Limb (tissue), 2 donors: ENCODE measurements around the gene PTBP1.

Source experiments
- DNase-seq, 2 donors: peaks; one replicate each; pipeline ENCODE4 v3.0.0-alpha.2; 2016; ENCODE audit errors: extremely low spot score in 2 of 2

PTBP1 gene

DNA sequence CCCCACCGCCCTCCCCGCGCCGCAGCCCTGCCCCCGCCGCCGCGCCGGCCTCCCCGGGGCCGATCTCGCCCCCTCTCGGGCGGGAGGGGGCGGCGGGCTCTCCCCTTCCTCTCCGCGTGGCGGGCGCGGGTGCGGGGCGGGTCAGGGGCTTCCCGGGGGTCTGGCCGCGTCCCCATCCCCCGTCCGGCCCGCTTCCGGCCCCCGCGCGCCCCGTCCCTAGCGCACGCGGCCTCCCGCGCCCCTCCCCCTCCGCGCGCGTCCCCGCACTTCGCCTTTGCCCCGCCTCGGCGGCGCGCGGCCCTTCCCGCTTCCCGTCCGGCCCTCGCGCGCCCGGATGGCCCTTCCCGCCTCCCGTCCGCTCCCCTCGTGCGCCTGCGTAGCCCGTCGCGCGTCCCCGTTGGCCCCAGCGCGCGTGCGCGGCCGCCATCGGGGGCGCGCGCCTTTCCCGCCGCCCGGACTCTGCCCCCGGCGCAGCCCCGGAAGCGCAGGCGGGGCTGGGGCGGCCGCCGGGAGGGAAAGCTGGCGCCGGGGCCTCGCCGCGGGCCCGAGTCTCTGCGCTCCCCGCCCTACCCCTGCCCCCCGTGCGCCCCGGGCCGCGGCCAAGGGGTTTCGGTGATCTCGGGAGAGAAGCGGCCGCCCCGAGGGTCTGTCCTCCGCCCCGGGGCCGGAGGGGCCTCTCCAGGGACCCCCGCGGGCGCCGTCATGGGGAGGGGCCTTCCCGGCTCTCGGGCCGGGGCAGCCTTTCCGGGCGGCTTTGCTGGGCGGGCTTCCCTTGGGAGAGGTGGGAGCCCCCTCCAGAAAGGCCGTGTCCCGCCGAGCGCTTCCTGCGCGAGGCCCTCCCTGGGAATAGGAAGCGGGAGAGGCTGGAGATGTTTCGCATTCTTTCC, 519 bp downstream of the PTBP1 start:
- peak; percentile 93 for DNase-seq

DNA sequence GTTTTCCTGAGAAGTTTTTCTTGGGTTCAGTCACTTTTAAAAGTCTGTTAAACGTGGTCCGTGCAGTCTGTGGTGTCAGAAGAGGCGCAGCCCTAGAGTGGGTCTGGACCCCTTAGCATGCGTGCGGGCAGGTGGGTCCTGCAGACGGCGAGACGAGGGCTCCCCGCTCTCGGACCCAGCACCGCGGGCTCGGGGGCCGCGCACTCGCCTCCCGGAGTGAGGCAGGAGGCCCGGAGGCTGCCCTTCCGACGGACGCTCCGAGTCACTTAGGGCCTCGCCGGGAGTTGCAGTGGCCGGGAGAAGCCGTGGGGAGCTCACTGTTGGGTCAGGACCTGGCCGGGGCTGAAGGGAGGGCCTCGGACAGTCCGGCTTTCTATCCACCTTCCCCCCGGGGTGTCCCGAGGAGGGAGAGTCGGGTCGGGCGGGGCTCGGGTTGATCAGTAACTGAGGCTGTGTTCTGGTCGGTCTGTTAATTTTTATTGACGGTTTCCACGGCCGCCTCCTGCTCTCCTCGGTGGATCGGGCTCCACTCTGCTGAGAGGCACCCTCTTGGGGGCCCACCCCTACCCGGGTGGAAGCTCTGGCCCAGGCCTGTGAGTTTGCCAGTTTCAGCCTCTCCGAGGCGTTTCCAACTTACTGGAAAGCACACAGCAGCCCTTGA, 1.3 kb downstream of the PTBP1 start:
- DNase-seq: no peak

DNA sequence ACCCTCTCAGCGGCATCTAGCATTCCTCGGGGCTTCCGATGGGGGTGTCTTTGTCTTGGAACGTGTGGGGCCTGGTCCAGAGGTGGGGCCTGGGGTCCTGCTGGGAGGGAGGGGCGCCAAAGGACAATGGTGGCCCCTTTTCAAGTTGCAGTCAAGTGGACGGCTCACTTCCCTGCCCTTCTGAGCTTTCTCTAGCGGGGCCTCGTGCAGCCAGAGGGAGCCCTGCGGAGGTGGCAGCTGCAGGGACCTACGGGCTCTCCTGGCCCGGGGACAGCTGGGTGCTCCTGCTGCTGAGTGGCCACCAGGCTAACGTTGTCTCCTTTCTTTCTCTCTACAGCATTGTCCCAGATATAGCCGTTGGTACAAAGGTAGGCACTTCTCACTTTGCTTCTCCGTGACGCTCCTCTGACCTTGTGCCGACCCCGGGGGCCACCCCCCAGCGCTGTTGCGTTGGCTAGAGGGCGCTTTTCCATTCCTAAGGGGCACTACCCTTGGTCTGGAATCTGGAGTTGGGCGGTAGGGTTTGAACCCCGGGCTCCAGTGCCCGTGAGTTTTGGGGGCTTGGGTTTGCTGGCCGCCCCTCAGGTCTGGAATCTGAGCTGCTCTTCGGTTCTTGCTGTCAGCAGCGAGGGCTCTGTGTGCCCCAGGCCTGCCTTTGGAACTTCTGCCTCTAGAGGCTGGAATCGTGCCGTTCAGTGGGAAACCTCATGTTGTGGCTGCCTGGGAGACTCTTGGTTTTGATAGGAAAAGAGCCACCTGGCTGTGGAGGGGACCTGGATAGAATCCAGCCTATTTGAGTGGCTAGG, 2.0 kb downstream of the PTBP1 start:
- DNase-seq: no peak

DNA sequence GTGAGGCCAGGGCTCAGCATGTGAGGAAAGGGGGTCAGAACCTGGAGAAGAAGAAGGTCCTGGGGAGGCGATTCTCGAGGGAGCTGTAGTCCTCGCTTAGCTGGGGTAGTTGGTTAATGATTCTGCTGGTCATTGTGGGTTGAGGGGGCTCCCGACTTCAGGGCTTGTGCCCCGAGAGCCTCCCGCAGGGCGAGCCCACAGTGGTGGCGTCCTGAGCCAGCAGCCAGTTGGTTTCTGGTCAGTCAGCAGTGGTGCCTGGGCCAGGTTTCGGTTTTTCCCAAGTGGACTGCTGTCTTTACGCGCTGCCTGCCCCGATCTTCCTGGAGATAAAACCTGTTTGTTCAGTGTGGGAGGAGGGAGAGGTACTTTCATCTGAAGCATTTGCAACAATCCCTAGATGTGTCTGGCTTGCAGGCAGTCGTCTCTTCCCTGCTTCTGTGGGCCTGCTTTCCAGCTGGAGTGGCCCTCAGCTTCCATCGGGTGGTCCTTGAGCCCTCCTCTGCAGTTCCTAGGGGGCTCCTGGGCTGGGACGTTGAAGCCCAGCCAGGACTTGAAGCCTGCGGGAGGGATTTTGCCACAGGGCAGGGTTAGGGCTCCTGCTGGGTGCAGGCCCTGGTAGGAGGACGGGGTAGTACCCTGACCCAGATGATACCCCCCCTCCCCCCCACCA, 3.2 kb downstream of the PTBP1 start:
- no peak for DNase-seq

DNA sequence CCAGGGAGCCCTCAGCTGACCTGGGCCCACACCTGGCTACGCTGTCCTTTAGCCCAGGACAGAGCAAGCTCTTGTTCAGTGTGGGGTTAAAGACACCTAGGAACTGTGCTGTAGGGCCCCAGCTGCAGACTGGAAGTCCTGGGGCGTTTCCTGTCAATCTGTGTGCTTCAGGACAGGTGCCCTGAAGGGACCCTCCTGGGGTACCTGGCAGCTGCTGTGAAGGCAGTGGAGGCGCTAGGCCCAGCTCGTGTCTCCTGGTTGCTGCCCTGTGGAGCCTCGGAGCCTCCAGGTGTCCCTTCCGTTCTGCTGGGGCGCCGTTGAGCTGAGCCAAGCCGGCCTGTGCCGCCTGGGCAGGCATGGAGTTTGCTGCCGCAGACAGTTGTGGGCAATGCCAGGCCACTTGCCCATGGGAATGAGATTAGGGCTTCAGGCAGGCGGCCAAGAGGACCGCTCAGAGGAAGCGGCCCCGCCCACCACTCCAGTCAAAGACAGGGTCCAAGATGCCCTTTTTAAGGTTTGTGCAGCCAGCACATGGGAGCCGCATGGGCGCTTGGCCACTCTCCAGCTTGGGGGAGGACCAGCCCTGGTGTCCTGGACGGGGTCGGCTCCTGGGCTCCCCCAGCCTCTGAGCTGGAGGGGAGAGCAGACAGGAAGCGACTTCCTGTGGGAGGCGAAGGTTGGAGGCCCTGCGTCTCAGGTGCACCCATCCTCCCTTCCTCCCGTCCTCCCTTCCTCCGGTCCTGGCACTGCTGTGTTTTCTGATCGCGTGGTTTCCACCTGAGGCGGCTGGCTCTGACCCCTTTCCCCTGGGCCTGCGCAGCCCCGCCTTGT, 4.0 kb downstream of the PTBP1 start:
- DNase-seq: peak in 1 of 2 donors; percentile 50

DNA sequence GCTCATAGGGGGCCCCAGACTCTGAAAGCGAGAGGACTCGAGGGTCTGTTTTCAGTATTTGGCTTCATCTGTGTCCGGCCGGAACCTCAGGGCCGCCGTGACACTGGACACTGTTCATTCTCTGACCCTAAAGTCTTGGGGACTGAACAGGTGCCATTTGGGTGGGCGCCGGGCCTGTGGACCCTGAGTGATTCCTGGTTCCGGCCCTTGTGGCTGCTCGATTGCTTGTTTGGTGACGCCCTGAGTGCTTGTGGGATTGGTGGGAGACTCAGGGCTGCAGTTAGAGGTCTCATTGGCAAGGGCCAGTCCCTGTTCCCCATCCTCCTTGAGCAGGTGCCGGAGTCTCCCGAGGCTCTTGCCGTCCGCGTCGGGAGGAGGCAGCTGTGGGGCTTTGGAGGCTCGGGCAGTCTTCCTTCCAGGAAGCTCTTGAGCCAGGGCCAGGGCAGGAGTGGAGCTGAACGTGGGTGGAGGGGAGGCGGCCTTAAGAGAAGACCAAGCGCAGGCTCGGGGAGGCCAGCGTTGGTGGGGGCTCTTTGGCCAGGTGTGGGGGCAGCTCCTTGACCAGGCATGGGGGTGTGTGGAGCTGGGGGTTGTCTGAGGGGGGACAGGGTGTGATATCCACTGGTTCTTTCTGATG, 4.7 kb downstream of the PTBP1 start:
- DNase-seq: peak in 1 of 2 donors; percentile 51

DNA sequence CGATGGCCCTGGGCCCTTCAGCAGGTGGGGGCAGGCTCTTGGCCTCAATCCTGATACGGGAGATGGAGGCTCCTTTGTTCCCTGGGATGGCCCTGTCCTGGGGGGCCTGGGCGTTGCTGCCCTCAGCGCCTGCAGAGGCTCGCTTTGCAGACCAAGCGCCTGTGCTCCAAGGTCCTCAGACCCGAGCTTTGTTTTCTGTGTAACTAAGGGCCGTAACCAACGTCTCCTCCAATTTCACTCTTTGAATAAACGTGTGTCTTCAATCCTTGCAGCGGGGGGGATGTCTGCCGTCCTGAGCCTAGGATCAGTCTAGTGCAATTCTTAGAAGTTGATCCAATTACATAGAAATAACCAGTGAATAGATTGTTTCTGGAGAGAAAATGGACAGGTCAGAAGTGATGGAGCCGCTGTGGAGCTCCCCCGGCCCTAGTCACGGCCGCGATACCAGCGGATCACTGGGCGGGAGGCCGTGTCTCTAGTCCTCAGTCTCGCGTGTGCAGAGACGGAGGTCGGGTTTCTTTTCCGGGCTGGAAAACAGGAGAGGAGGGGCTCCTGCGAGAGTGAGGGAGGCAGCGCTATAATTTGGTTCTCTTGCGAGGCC, 5.3 kb downstream of the PTBP1 start:
- peak in 1 of 2 donors; percentile 60 for DNase-seq

DNA sequence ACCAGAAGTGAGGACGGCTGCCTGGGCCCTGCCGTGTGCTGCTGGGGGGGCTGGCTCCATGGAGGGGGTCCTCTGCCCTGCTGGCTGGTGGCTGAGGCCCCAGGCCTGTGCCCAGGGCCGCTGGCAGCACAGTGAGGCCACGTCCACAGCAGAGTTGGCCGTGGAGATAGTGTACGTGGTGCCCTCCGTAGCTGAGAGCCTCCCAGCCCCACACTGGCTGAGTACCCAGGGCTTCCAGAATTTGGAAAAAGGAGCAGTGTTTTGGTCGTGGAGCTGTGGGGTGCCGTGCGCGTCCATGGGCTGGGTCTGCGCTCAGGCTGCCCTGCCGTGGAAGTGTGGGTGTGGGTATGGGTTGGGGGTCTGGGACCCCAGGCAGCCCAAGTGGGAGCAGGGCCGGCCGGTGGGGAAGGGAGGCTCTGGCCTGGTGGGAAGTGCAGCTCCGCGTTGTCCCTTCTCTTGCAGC, 5.9 kb downstream of the PTBP1 start:
- DNase-seq: no peak

DNA sequence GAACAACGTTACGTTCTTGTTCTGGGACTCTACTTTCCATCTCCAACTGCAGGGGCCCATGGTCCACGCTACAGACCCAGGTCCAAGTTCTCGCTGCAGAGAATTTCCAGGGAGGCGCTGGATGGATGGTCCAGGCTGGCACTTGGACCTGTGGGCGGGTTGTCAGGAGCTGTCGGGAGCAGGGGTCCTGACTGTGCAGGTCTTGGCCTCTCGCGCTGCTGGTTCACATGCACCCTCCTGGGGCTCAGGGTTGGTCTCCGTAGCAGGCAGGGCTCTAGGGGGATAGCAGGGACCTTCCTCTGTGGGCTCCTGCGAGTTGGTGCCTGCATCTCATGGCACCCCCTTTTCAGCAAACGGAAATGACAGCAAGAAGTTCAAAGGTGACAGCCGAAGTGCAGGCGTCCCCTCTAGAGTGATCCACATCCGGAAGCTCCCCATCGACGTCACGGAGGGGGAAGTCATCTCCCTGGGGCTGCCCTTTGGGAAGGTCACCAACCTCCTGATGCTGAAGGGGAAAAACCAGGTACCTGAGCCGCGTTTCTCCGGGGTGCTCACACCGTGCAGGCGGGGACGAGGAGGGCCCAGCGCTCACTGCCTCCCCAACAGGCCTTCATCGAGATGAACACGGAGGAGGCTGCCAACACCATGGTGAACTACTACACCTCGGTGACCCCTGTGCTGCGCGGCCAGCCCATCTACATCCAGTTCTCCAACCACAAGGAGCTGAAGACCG, 6.6 kb downstream of the PTBP1 start:
- DNase-seq: no peak

DNA sequence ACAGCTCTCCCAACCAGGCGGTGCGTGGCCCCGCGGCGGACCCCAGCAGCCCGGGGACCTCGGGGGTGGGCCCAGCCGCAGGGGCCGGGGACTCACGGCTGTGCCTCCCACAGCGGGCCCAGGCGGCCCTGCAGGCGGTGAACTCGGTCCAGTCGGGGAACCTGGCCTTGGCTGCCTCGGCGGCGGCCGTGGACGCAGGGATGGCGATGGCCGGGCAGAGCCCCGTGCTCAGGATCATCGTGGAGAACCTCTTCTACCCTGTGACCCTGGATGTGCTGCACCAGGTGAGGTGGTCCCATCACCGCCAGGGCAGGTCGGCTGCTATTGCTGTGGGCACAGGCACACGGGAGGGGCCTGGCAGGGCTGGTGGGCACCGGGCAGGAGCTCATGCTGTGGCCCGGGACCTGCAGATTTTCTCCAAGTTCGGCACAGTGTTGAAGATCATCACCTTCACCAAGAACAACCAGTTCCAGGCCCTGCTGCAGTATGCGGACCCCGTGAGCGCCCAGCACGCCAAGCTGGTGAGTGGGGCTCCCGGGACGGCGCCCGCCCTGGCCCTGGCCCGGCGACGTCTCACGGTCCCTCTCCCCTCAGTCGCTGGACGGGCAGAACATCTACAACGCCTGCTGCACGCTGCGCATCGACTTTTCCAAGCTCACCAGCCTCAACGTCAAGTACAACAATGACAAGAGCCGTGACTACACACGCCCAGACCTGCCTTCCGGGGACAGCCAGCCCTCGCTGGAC, 7.3 kb downstream of the PTBP1 start:
- DNase-seq: no peak

DNA sequence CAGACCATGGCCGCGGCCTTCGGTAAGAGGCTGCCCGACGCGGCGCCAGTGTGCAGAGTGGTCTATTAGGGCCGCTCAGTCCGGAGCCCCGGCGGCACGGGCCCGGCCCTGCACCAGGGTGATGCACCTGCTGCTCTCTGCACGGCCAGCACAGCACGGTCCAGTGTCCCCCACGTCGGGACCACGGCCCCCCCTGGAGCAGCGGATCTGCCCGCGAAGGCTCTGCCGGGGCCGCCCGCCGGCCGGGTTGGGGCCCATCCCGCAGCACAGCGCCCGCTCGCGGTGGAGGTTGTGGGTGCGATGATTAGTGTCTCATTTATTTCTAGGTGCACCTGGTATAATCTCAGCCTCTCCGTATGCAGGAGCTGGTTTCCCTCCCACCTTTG, 7.9 kb downstream of the PTBP1 start:
- DNase-seq: no peak

DNA sequence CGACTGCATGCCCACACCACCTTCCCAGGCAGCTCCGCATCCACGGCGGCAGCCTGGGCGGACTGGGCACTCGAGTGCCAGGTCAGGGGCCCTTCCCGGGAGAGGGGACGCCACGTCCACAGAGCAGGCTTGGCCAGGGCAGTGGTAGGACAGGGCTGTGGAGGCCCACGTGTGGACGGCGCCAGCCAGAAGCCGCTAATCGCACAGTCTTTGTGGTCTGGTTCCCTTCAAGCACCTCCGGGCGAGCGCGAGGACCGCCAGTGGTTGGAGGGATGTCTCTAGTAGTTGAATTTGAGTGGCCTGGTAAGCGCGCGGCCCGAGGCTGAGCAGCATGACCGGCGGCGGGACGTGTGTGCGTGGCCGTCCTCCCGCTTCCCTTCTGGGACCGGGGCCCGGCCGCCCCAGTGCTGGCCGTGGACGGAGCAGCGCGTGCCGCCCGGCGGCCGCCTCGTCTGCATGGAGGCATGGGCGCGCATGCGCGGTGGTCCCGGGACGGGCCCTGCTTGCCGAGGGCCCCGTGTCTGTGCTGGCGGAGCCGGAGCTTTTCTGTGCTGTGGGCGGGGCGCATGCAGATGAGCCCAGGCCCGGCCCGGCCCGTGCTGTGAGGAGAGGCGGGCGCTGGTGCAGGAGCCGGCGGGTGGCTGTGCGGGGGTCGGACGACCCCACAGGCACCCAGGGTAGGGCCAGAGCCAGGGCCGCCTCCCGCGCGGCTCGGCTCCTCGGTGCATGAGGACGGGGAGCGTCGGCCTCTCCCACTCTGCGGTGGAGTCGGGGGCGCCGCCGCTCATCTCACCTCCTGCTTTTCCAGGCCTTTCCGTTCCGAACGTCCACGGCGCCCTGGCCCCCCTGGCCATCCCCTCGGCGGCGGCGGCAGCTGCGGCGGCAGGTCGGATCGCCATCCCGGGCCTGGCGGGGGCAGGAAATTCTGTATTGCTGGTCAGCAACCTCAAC, 8.6 kb downstream of the PTBP1 start:
- DNase-seq: no peak

DNA sequence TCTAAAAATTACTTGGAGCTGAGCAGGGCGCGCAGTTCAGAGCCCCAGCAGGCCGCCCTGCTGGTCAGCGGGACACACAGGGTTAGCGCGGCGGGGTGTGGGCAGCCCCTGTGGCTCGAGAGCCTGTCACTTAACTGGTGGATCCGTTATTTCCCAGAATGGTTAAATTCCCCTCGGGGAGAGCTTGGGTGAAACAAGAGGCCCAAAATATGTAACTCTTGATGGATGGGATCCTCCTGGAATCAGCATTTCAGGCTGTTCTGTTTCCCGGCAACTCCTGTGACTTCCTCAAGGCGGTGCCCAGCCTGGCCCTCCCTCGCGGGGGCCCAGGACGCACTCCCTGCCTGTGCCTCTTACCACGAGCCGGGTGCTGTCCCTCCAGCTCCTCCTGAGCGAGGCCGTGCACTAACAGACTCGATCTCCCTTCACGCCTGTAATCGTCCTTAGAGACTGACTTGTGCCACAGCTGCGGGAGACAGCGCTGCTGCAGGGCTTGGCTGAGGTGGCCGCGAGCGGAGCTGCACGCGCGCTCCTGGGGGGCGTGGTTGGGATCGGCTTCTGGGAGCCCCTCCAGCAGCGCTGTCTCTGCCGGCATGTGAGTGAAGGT, 9.7 kb downstream of the PTBP1 start:
- no peak for DNase-seq

DNA sequence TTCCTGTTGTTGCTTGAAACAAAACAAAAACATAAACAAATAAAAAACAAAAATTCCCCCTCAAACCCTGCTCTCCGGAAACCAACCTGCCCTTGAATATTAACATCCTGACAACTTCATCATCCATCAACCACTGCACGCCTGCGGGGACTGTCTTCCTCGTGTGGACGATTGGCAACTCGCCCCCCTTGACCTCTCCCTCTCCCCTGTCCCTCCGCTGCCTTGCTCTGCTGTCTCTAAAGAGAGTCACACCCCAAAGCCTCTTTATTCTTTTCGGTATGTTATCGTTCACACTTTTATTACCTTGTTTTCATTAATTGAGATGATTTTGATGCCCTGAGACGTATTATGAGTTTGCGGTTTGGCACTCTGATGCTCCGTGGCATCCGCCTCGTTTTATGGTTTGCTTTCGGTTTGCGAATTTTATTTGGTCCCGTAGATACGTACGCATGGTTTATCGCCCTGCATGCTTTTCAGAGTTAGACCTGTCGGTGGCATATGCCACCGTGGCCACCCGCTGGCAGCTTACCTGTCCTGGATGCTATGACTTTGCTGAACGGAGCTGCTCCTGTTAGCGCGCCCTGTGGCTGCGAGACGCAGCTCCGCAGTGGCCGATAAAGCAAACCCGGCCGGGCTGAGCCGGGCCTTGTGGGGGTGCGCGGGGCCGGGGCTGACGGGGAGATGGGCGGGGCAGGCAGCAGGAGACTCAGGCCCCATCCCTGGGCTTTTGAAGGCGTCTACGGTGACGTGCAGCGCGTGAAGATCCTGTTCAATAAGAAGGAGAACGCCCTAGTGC, 10.6 kb downstream of the PTBP1 start:
- no peak for DNase-seq

DNA sequence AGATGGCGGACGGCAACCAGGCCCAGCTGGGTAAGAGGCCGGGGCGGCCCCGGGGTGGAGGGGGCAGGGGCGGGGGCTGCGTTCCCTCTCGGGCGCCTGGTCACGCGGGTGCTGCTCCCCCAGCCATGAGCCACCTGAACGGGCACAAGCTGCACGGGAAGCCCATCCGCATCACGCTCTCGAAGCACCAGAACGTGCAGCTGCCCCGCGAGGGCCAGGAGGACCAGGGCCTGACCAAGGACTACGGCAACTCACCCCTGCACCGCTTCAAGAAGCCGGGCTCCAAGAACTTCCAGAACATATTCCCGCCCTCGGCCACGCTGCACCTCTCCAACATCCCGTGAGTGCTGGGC, 11.1 kb downstream of the PTBP1 start:
- no peak for DNase-seq
